HTERT RPE-1 (cell line): Measurements from ENCODE around the gene BTBD17.

Experiments
- in situ Hi-C: fragments of 300-500 bp; cut with MboI; formaldehyde crosslinking; loops from 4 replicates; pipeline ENCODE4 v1.14.3; 2020; ENCODE audit warnings: low sequenced_read_pairs

The BTBD17 gene

DNA sequence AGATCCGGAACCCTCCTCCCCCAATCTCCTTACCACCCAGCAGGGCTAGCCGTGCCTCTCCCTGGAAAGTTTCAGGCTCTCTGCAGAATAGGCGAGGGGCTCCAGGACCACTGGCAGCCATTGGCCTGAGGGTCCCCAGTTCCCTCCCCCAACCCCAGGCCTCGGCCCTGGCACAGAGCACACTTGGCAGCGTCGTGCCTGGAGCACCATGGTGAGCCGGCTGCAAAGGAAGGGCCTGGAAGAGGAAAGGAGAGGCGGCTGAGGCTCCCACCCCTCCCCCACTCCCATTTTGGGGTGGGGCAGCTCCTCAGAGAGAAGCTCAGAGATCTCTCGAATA is 369 bp upstream of the BTBD17 start:
- in situ Hi-C loops = no loop called here

DNA sequence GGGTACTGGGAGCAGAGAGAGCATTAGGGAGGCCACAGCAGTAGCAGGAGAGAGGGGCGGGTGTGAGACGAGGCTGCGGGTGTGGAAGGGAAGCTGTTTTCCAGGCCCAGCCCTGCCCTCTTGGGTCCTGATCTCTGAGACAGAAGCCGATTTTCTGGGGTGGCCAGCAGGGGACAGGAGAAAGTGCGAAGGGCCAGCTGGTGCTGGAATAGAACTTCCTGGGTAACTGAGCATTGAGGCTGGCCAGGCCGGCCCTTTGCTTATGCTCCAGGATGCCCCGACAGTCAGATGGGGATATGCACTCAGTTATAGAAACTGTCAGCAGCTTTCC is 804 bp downstream of the BTBD17 start:
- in situ Hi-C loops = no loop called here

DNA sequence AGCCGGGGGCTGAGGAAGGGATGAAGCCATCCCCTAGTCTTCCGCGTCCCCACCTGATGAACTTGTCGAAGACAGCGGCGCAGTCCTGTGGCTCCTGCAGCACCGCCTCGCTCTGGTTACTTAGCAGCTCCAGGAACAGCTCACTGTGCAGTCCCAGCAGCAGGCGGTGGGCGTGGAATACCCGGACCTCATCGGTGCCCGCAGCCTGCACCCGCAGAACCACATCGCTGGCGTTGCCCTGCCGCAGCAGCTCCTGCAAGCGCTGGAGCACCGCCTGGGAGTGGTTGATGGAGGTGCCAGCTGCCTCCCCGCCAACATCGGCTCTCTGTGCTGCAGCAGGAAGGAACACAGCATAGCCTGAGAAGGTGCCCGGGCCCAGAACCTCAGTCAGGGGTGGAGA is 1.8 kb downstream of the BTBD17 start:
- in situ Hi-C loops = no loop called here

DNA sequence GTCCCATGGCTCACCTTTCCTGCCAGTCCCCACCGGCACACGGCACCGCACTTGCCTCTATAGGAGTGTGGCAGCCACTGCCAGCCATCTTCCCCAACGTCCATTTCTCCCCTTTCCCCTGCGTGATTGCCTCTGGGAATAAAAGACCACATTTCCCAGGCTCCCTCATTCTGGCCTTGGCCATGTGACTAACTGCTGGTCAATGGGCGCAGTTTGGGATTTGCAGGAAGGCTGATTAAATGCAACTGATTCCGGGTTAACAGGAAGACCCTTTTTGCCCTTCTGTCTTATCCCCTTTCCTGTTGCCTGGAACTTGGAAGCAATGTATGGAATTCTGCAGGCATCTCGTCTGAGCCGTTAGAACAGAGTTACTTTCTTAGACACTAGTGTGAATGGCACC is 3.0 kb downstream of the BTBD17 start:
- in situ Hi-C loops = no loop called here

DNA sequence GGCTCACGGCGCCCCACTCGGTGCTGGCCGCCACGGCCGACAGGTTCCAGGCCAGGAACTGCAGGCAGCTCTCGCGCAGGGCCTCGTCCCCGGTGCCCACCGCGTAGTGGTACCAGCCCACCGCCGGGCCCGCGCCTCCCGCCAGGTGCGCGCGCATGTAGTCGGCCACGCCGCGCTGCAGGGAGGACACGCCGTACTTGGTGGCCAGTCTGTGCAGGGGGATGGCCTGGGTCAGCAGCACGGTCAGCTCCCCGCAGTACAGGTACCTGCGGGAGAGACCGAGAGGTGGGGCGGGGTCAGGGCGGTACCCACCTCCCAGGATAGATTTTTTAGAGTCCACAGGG is 4.2 kb downstream of the BTBD17 start:
- in situ Hi-C loops = no loop called here

DNA sequence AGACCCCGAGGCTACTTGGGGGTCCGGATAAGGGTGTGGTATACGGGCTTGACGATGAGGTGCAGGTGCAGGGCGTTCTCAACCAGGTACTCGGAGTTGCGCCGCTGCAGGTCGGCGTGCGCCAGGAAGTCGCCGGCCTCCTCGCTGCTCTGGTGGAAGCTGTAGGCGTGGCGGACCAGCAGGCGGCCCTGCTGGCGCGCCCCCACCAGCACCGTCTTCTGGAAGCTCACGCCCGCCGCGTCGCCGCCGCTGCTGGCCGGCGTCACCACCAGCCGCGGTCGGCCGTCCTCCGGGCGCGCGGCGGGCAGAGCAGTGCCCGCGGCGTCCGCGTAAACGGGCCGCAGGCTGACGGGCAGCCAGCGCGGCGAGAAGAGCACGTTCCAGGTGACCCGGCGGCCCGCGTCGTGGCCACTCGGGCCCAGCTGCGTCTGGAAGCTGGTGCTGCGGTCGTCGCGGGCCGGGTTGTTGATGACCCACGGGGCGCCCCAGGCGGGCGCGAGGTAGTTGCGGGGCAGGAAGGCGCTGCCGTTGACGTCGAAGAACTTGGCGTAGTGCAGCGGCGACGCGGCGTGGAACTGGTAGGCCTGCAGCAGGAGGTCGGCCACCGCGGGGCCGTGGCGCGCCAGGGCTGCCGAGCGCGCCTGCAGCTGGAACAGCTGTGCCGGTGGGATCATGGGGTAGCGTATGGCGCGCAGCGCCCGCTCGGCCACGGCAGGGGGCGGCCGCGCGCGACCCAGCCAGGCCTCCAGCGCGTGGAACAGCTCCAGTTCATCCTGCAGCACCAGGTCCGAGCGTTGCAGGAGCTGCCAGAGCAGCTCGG is 4.8 kb downstream of the BTBD17 start:
- in situ Hi-C loops = no loop called here

DNA sequence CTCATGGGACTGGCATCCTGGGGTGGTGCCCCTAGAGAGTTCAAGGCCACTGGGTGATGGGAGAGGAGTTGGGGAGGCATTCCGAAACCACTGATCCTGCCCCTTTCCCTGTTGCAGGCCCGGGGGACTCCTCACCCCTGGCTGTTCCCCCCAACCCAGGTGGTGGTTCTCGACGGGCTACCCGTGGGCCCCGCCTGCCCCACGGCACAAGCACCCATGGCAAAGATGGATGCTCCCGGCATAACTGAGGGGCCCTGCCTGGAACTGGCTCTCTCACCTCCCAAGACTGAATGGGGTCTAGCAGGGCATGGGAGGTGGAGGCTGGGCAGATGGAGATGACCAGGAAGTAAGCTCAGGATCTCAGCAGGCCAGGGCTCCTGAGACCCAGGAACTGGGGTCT is 6.6 kb downstream of the BTBD17 start:
- in situ Hi-C loops = no loop called here

DNA sequence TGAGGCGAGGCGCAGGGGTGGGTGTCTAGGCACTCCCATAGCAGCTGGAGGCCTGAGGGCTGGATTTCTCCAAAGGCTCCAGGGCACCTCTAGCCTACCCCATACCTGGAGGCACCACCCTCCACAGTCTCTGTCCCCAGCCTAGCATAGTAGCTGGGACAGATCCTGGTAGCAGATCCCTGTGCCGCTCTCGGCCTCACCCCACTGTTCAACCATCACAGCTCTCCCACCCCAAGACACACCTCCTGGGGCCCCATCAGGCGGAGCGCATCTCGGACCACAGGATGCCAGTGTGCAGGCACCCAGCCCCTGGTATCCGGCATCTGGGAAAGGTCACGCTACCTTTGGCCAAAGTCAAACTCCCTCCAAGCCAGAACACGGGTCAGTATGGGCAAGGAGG is 7.1 kb downstream of the BTBD17 start:
- in situ Hi-C loops = no loop called here

DNA sequence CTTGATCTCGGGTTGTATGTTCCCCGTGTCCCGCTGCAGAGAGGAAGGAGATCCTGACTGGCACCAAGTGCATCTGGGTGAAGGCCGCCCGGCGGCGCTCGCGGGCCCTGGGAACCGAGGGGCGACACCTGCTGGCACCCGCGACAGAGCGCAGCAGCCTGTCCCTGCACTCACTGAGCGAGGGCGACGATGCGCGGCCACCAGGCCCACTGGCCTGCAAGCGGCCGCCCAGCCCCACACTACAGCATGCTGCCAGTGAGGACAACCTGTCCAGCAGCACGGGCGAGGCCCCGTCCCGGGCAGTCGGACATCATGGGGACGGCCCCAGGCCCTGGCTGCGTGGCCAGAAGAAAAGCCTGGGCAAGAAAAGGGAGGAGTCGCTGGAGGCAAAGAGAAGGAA is 7.5 kb downstream of the BTBD17 start:
- in situ Hi-C loops = no loop called here

DNA sequence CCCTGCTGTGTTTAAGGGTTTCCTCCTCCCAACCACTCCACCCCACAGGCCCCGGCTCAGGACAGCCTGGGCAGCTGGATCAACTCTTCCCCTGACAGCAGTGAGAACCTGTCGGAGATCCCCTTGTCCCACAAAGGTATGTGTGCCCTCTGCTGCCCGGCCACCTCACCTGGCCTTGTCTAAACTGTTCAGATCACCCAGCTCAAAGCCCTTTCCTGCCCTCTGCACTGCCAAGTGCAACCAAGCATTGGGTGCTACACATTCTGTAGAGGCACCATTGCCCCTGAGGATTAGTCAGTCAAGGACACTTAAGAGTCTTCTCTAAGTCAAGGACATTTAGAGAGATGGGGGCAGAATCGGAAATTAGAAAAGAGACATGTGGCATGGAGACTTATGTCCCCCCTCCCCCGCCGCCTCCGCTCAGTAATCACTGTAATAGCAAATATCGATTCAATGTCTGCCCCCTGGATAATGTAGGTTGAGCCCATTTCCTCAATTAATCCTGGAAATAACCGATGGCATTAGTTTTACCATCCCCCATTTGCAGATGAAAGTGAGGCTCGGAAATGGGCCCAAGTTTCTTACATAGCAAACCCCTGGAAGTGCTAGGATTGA is 8.1 kb downstream of the BTBD17 start:
- in situ Hi-C loops = no loop called here

DNA sequence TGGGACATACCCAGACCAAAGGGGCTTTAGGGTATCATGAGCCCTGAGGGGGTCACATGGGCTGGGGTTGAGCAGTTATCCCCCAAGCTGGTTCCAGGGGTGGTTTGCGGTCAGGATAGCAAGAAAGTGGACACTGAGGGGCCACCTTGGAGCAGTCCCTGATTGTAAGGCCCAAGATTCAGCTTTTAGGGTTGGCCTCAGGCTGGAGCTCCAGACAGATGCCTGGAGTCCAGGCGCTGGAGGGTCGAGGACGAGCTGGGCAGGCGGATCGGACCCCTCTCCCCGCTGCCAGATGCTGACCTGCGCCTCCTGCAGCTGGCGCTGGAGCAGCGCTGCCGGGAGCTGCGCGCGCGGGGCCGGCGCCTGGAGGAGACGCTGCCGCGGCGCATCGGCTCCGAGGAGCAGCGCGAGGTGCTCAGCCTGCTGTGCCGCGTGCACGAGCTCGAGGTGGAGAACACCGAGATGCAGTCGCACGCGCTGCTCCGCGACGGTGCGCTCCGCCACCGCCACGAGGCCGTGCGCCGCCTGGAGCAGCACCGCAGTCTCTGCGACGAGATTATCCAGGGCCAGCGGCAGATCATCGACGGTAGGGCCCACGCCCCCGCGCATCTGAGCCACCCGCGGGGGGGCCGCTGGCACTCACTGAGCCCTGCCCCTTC is 10.0 kb downstream of the BTBD17 start:
- in situ Hi-C loops = no loop called here

DNA sequence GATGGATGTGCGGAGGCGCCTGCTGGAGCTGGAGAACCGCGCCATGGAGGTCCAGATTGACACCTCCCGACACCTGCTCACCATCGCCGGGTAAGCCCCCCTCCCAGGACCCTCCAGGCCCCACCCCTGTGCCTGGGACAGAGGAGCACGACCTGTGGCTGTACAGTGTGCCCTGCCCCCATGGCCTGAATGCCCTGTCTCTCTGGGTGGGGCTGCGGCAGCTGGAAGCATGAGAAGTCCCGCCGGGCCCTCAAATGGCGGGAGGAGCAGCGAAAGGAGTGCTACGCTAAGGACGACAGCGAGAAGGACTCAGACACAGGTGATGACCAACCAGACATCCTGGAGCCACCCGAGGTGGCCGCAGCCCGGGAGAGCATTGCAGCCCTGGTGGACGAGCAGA is 11.2 kb downstream of the BTBD17 start:
- in situ Hi-C loops = no loop called here

DNA sequence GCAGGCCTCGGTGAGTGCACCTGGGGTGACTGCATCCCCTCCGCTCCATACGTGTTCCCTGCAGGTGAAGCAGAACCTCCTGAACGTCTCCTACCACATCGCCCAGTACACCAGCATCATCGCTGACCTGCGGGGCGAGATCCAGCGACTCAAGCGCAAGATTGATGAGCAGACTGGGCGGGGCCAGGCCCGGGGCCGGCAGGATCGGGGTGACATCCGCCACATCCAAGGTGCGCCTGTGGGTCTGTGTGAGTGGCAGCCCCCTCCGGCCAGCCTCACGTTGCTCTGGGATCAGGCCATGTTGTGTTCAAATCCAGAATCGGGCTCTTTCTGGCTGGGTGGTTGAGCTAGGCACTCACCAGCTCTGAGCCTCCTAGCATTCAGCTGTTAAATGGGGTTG is 12.5 kb downstream of the BTBD17 start:
- in situ Hi-C loops = no loop called here

DNA sequence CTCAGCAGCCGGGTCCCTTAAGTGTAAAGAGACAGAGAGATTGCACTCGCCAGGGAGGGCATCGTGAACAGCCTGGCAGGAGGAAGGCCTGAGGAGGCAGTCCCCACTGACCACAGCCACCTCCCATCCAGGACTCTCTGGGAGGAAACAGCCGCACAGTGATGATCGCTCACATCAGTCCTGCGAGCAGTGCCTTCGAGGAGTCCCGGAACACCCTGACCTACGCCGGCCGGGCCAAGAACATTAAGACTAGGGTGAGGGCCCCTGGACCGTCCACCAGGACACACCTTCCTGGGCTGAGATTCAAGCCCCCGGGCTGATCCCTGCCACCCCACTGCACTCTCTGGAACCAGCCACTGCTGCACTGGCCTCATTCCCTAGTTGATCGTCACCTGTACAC is 14.0 kb downstream of the BTBD17 start:
- in situ Hi-C loops = no loop called here

DNA sequence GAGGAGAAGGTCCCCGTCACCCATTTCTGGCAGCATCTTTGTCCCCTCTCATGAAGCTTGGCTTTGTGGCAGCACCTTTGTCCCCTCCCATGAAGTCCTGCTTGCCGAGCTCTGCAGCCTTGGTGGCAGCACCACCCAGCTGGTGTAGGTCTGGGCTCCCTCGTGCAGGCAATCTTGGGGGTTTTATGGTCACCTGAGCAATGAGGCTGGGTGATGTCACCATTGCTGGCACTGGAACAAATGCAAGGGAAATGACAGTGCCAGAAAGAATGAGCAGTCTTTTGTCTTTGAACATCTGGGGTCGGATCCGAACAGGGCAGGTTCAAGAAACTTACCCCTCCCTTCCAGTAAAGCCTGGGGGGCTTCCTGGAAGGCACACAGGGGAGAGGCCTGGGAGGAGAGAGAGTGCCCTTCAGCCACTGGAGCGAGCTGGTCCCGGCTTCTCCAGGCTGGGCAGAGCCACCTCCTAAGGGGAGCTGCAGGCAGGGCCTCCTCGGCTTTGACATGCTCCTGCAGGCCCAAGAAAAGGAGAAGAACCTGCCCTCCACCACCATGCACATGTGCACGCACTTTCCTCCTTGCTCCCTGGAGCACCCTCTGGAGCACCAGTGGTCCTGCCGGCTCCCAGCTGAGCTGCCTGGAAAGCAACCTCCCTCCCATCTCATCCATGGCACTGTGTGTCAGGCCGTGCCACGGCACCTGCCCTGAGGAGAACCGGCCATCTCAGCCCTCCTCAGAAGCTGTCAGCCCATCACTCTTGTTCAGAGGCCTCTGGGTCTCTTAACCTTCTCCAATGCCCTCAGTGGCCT is 16.0 kb downstream of the BTBD17 start:
- in situ Hi-C loops = no loop called here

DNA sequence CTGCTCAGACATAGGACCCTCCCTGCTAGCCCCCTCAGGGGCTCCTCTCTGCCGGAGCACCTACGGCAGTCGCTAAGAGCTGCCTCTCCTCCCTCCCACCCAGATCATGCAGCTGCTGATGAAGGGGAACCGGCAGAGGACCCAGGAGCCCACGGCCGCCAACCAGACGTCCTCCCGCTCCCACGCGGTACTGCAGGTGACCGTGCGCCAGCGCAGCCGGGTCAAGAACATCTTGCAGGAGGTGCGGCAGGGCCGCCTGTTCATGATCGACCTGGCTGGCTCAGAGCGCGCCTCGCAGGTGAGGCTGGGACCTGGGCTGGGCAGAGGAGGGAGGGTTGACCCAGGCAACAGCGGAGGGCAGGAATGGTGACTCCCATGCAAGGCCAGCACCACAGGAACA is 17.0 kb downstream of the BTBD17 start:
- in situ Hi-C loops = no loop called here

DNA sequence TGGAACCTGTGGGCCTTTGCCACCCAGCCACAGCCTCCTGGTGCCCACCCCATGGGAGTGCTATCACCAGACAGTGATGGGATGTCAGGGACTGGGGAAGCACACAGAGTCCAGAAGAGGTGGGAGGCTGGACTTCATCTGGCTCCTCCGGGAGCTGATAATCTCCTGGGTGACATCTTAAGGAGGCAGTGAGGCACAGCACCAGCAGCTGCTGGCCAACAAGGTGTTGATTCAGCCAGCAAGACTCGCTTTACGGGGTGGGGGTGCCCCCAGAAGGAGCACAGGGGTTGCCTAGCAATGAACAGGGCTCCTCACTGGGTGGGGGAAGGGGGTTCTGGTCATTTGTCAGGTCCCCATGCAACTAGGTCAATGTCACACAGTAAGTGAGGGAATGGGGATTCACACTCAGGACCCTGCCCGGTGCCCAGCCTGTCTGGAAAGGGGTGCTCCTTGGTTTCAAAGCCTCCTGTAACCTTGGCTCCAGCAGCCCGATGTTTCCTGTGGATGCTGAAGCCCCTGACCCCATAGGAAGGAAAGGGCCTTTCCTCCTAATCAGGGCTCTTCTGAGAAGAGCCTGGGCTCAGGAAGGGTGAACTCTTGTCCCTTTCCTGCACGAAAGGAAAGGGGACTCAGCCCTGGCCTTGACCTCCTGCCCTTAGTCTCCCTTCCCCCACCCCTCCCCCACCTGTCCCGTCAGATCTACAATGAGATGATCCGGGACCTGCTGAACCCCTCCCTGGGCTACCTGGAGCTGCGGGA is 18.0 kb downstream of the BTBD17 start:
- in situ Hi-C loops = no loop called here

DNA sequence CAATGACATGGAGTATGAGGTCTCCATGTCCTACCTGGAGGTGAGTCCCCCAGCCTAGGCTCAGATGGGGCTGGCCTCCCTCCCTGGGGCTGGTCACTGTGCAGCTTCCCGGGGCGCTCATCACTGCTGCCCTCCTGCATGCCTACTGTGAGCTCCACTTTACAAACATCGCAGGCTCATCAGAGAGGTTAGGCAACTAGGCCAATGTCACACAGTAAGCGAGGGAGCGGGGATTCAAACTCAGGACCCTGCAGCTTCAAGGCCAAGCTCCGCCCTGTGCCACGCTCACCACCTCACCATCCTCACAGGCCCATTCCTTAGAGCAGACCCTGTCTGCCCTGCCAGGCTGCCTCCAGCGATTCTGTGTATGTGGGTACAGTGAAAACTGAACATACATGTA is 18.5 kb downstream of the BTBD17 start:
- in situ Hi-C loops = no loop called here

DNA sequence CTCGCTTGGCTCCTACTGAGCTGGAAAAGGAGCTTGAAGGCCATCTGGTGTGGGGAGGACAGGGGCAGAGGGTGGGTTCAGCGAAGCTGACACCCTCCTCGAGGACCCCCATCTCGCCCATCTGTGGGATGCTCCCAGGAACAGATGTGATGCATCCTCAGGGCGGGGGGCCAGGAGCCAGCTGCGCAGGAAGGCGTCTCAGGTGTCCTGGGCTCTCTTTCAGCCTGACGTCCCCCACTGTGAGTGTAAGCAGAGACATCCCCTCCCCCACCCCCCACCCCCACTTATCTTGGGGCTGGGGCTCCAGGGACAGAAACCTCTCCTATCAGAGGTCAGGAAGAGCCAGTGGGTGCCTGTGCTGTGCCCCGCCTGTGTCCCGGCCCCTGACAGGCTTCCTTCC is 19.4 kb downstream of the BTBD17 start:
- in situ Hi-C loops = no loop called here

DNA sequence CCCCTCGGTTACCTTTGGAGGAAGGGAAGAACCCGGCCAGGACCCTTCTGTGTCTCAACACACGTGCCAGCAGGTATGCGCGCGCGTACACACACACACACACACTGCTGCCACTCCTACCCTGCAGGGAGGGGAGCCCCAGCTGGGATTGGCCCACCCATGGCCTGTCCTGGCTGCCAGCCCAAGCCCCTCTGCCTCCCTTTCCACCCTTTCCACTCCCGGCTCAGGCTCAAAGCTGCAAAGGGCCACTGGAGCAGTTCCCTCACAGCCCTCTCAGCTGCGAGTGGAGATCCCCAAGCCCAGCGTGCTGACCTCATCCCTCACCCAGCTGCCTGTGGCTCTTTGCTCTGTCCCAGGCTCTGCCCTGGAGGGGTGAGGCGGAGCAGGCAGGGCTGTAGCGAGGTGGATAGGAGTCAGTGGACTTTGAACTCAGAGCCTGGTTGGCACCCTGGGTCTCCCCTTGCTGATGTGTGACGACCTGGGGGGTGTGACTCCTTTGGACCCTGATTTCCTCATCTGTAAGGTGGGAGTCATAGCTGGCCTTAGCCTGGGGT is 21.1 kb downstream of the BTBD17 start:
- in situ Hi-C loops = no loop called here
